HEK293T (cell line): ENCODE results near the gene UQCRFS1.

ENCODE experiments used
- CTCF ChIA-PET: fragments of 350-600 bp; formaldehyde crosslinking; extraction: SDS; loops from one replicate; lab custom pipeline; 2021; ENCODE audit warnings: antibody characterized with exemption, inconsistent platforms; lab: Yijun Ruan, JAX
- POLR2A ChIA-PET: fragments of 350-600 bp; formaldehyde crosslinking; extraction: SDS; loops from one replicate; lab custom pipeline; 2020; ENCODE audit warnings: antibody characterized with exemption, inconsistent platforms; lab: Yijun Ruan, JAX
- DNase-seq: peaks from one replicate; pipeline ENCODE4 v3.0.0; 2012; ENCODE audit warnings: mixed read lengths; ENCODE audit errors: extremely low spot score
- ARNT ChIP-seq: fragments of 450-650 bp; IDR thresholded peaks from 2 replicates; pipeline ENCODE4 v1.6.1; 2017; ENCODE audit warnings: mild to moderate bottlenecking
- BHLHE40 ChIP-seq: fragments of 450-650 bp; IDR thresholded peaks from 2 replicates; pipeline ENCODE4 v1.6.1; 2016; ENCODE audit warnings: mild to moderate bottlenecking, moderate library complexity, borderline replicate concordance
- CTBP1 ChIP-seq: fragments of 450-650 bp; IDR thresholded peaks from 2 replicates; pipeline ENCODE4 v1.6.1; 2016; ENCODE audit warnings: borderline replicate concordance
- ELF4 ChIP-seq: fragments of 450-650 bp; IDR thresholded peaks from 2 replicates; pipeline ENCODE4 v1.6.1; 2017; ENCODE audit warnings: antibody characterized with exemption
- FOXA1 ChIP-seq: fragments of 450-650 bp; IDR thresholded peaks from 2 replicates; pipeline ENCODE4 v1.6.1; 2016; ENCODE audit warnings: mild to moderate bottlenecking
- FOXK2 ChIP-seq: fragments of 450-650 bp; IDR thresholded peaks from 2 replicates; pipeline ENCODE4 v1.6.1; 2016; ENCODE audit warnings: mild to moderate bottlenecking
- FOXM1 ChIP-seq: fragments of 450-650 bp; IDR thresholded peaks from 2 replicates; pipeline ENCODE4 v1.6.1; 2017; ENCODE audit warnings: mild to moderate bottlenecking, borderline replicate concordance
- HDGF ChIP-seq: fragments of 450-650 bp; IDR thresholded peaks from 2 replicates; pipeline ENCODE4 v1.6.1; 2017; ENCODE audit warnings: antibody characterized with exemption, borderline replicate concordance
- L3MBTL2 ChIP-seq: fragments of 450-650 bp; conservative IDR thresholded peaks from 2 replicates; pipeline ENCODE4 v1.6.1; 2016; ENCODE audit warnings: mild to moderate bottlenecking
- LEF1 ChIP-seq: fragments of 450-650 bp; IDR thresholded peaks from 2 replicates; pipeline ENCODE4 v1.6.1; 2017; ENCODE audit warnings: mild to moderate bottlenecking, borderline replicate concordance
- NFRKB ChIP-seq: fragments of 450-650 bp; IDR thresholded peaks from 2 replicates; pipeline ENCODE4 v1.6.1; 2016; ENCODE audit warnings: mild to moderate bottlenecking, moderate library complexity
- PKNOX1 ChIP-seq: fragments of 450-650 bp; IDR thresholded peaks from 2 replicates; pipeline ENCODE4 v1.6.1; 2016
- SP1 ChIP-seq: fragments of 450-650 bp; IDR thresholded peaks from 2 replicates; pipeline ENCODE4 v1.6.1; 2017
- SUZ12 ChIP-seq: fragments of 450-650 bp; IDR thresholded peaks from 2 replicates; pipeline ENCODE4 v1.6.1; 2016; ENCODE audit warnings: mild to moderate bottlenecking
- TARDBP ChIP-seq: fragments of 450-650 bp; IDR thresholded peaks from 2 replicates; pipeline ENCODE4 v1.6.1; 2016
- ZNF384 ChIP-seq: fragments of 450-650 bp; IDR thresholded peaks from 2 replicates; pipeline ENCODE4 v1.6.1; 2016

Gene UQCRFS1

GRCh38 chr19:29212648-29213573 lies at the start of gene UQCRFS1:
Gene UQCRFS1 (minus strand): TSS chr19:29213151. CDS start chr19:29213118, 33 bp downstream.
- TF ChIP-seq L3MBTL2 (peak; percentile 59), ELF4 (no peak)
- CTCF ChIA-PET: no interaction called here

GRCh38 chr19:29262085-29262484 lies 49.1 kb upstream of the UQCRFS1 start:
- ChIA-PET POLR2A (no interaction called here), CTCF (interaction anchor here (0.6 to 1.2 kb wide), 4 partner anchors 54 to 261 kb away, joined by 3 read pairs; no protein-coding TSS in a partner anchor)
- no peak for DNase-seq
- TF ChIP-seq CTBP1 (no peak), HDGF (no peak), SUZ12 (no peak), PKNOX1 (no peak)

More at GRCh38 chr19:29212648-29213573, at the start of gene UQCRFS1:
- DNase-seq: peak; percentile 94
- POLR2A ChIA-PET: no interaction called here

- DNase-seq: peak; percentile 31
- no peak for TF ChIP-seq PKNOX1
- no peak for TF ChIP-seq CTBP1
- TF ChIP-seq FOXA1: no peak
- TF ChIP-seq ELF4: no peak
- TF ChIP-seq SUZ12: no peak
- no peak for TF ChIP-seq ZNF384
- TF ChIP-seq FOXK2: no peak
- no peak for TF ChIP-seq LEF1
- no peak for TF ChIP-seq L3MBTL2
- TF ChIP-seq BHLHE40: no peak
- TF ChIP-seq SP1: no peak
- no peak for TF ChIP-seq NFRKB
- no peak for TF ChIP-seq TARDBP
- no peak for TF ChIP-seq HDGF
- no peak for TF ChIP-seq FOXM1
- TF ChIP-seq ARNT: no peak
- CTCF ChIA-PET: no interaction called here
- POLR2A ChIA-PET: interaction anchor here (0.6 kb wide), 1 partner anchor 64 kb away, joined by 3 read pairs; no protein-coding TSS in a partner anchor
Measured at GRCh38 chr19:29260477-29261317, 47.7 kb upstream of the UQCRFS1 start.

- POLR2A ChIA-PET: no interaction called here
- TF ChIP-seq CTBP1 (no peak), L3MBTL2 (no peak), ARNT (no peak), TARDBP (no peak), SUZ12 (no peak), LEF1 (no peak), FOXK2 (no peak), BHLHE40 (no peak), NFRKB (no peak), PKNOX1 (no peak), FOXM1 (no peak), FOXA1 (no peak), SP1 (no peak), ZNF384 (no peak), HDGF (no peak), ELF4 (no peak)
- CTCF ChIA-PET: no interaction called here
- no peak for DNase-seq
Measured at GRCh38 chr19:29259867-29260281, 46.9 kb upstream of the UQCRFS1 start.

- TF ChIP-seq SP1 (no peak), ARNT (no peak), FOXK2 (no peak), FOXM1 (no peak), LEF1 (no peak), BHLHE40 (no peak)
- POLR2A ChIA-PET: interaction anchor here (0.9 kb wide), 1 partner anchor 347 kb away, joined by 3 read pairs; the partner anchor contains the start of gene POP4
- CTCF ChIA-PET: interaction anchor here (0.6 kb wide), 1 partner anchor 353 kb away, joined by 4 read pairs; no protein-coding TSS in a partner anchor
- DNase-seq: no peak
Measured at GRCh38 chr19:29259153-29259552, 46.2 kb upstream of the UQCRFS1 start.

- ChIA-PET CTCF (no interaction called here), POLR2A (no interaction called here)
- TF ChIP-seq ARNT: no peak
- no peak for TF ChIP-seq NFRKB
- TF ChIP-seq L3MBTL2: no peak
- TF ChIP-seq SUZ12: no peak
- TF ChIP-seq BHLHE40: no peak
- no peak for TF ChIP-seq TARDBP
- TF ChIP-seq PKNOX1: no peak
- no peak for DNase-seq
Measured at GRCh38 chr19:29256516-29256915, 43.6 kb upstream of the UQCRFS1 start.
